Lower leg skin (tissue), 3 donors: ENCODE measurements around the gene SYNRG.

Experiments used
- POLR2A ChIP-seq, 2 donors: fragments of 450-650 bp; IDR thresholded peaks; one replicate each; pipeline ENCODE4 v1.6.1; 2016 to 2017; ENCODE audit warnings: antibody characterized with exemption in 2 of 2, mild to moderate bottlenecking in 1 of 2, moderate library complexity in 1 of 2
- TF ChIP-seq, protein P1 (sequence below), 3 donors: fragments of 450-650 bp; IDR thresholded peaks; one replicate each; pipeline ENCODE4 v1.5.1; 2016; ENCODE audit warnings: antibody characterized with exemption in 3 of 3, mild to moderate bottlenecking in 3 of 3, moderate library complexity in 2 of 3

DNA sequence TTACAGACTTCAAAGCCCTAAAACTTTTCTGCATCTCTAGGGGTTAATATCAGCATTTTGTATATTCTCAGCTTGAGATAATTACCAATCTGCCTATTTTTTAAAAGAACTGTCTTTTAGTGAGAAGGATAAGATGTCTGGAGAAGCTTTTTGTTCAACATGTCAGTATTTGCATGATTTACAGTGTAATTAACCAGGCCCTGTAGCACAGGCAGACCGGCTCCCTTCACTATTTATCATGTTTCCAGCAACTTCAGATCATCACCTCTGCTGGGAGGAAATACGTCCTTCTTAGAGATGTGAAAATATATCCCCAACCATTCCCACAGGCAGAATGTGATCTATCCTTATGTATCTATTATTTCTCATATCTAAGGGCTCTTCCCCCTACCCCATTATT is 42.6 kb upstream of the SYNRG start:
- TF ChIP-seq POLR2A (IDR thresholded peaks at IDR 0.05) = no peak
- TF ChIP-seq, protein P1, sequence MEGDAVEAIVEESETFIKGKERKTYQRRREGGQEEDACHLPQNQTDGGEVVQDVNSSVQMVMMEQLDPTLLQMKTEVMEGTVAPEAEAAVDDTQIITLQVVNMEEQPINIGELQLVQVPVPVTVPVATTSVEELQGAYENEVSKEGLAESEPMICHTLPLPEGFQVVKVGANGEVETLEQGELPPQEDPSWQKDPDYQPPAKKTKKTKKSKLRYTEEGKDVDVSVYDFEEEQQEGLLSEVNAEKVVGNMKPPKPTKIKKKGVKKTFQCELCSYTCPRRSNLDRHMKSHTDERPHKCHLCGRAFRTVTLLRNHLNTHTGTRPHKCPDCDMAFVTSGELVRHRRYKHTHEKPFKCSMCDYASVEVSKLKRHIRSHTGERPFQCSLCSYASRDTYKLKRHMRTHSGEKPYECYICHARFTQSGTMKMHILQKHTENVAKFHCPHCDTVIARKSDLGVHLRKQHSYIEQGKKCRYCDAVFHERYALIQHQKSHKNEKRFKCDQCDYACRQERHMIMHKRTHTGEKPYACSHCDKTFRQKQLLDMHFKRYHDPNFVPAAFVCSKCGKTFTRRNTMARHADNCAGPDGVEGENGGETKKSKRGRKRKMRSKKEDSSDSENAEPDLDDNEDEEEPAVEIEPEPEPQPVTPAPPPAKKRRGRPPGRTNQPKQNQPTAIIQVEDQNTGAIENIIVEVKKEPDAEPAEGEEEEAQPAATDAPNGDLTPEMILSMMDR (IDR thresholded peaks at IDR 0.05) = no peak
